ENCODE results near the gene TBC1D10A. TPM values are rescaled to one million over a fixed set of nuclear protein-coding genes. Genes with fewer than 3 reads are reported as not detected.

The TBC1D10A gene
- total RNA-seq, 1 experiment from 2014 or later, result 18.6 TPM

DNA sequence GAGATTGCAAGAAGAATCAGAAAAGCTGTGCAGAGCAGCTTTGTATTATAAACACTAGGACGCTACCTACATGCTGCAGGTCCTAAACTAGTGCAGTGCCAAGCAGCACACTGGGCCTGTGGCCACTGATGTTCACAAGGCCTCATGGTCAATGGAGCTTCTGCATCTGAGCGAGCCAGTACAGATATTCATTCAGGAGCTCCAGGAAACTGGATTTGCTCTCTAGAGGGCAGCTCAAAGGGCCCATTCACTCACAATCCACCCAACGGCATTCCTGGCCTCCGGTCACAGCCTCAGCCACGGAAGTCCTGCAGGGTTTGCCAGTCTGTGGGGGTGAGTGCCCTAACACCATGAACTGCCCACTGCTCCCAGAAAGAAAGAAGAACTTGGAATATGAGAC is 5.8 kb upstream of the TBC1D10A start (continued):
- TF ChIP-seq, protein P1, sequence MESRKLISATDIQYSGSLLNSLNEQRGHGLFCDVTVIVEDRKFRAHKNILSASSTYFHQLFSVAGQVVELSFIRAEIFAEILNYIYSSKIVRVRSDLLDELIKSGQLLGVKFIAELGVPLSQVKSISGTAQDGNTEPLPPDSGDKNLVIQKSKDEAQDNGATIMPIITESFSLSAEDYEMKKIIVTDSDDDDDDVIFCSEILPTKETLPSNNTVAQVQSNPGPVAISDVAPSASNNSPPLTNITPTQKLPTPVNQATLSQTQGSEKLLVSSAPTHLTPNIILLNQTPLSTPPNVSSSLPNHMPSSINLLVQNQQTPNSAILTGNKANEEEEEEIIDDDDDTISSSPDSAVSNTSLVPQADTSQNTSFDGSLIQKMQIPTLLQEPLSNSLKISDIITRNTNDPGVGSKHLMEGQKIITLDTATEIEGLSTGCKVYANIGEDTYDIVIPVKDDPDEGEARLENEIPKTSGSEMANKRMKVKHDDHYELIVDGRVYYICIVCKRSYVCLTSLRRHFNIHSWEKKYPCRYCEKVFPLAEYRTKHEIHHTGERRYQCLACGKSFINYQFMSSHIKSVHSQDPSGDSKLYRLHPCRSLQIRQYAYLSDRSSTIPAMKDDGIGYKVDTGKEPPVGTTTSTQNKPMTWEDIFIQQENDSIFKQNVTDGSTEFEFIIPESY (IDR thresholded peaks at IDR 0.05; ENCODE audit: extremely low read depth, insufficient replicate concordance, low read length), result no peak
- TF ChIP-seq POLR2AphosphoS5 (IDR thresholded peaks at IDR 0.05; ENCODE audit: low read depth, low read length) (no peak), SIN3A (IDR thresholded peaks at IDR 0.05; ENCODE audit: low read depth) (no peak), JUND (IDR thresholded peaks at IDR 0.05) (no peak), POLR2A (IDR thresholded peaks at IDR 0.05; ENCODE audit: borderline replicate concordance, extremely low read depth, insufficient read depth, insufficient read length) (no peak)
- TF ChIP-seq, protein P2, sequence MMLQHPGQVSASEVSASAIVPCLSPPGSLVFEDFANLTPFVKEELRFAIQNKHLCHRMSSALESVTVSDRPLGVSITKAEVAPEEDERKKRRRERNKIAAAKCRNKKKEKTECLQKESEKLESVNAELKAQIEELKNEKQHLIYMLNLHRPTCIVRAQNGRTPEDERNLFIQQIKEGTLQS (IDR thresholded peaks at IDR 0.05), result no peak

DNA sequence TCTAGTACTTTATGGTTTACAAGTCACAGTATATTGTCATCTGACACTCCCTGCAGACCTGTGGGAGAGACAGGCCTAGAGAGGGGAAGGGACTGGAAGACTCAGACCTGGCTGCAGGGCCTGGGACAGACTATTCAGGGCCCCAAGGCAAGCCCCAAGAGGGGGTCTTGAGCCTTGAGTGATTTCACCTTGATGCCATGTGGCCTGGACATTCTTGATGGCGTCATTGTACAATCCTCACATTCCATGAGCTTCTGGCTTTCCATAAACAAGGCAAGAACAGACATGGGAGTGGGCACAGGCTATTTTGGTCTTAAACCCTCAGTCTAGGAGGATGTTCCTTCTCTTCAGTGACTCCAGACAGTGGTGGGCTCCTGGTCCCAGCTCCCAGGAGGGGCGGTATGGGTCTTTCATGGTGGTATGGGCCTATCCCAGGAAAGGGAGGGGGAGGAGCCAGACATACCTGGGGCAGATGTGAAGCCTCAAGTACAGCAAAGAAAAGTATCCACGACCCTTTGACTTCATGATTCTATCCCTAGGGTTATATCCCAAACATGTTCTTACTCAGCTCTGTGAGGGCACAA is 1.8 kb upstream of the TBC1D10A start:
- Histone ChIP-seq H3K4me1 (ENCODE audit: control insufficient read depth in 1 of 2, insufficient read depth in 2 of 2, low read length in 2 of 2) (peaks cover 26 to 39% of the 10 kb centered on the region in 2 experiments), H3K9me3 (ENCODE audit: control insufficient read depth in 1 of 2, insufficient read depth in 1 of 2, low read depth in 1 of 2, low read length in 2 of 2) (no peaks in the 10 kb centered on the region), H3K79me2 (ENCODE audit: insufficient read depth, low read length) (peaks cover 4% of the 10 kb centered on the region; the same call in 1 of the 2 replicates), H4K20me1 (ENCODE audit: insufficient read depth) (no peaks in the 10 kb centered on the region), H3K4me3 (replicated peaks in 1 of 2; ENCODE audit: low read depth in 1 of 2, low read length in 2 of 2) (no peak overlapping the region), H3K27me3 (ENCODE audit: insufficient read depth, low read length) (no peaks in the 10 kb centered on the region), H3K4me2 (ENCODE audit: low read length) (no peak overlapping the region), H3K9ac (ENCODE audit: low read length) (no peak overlapping the region), H2AFZ (ENCODE audit: low read depth, low read length, poor library complexity, severe bottlenecking) (no peak overlapping the region), H3K27ac (ENCODE audit: low read depth, low read length) (peak overlapping the region; percentile 49; the same call in 1 of the 2 replicates), H3K9me2 (ENCODE audit: insufficient read depth) (no peaks in the 10 kb centered on the region), H3K36me3 (ENCODE audit: control insufficient read depth in 1 of 2, insufficient read depth in 2 of 2, low read length in 2 of 2) (peaks cover 7 to 19% of the 10 kb centered on the region in 2 experiments; a peak in 3 of 4 replicates)
- no peak for ATAC-seq
- POLR2A ChIA-PET, result interaction anchor here (0.6 to 2.1 kb wide), 5 partner anchors 9 to 96 kb away, joined by 3 to 7 read pairs (median 4); partner anchors contain the start of genes CCDC157 and SF3A1
- no peak for TF ChIP-seq POLR2A (IDR thresholded peaks at IDR 0.05; ENCODE audit: borderline replicate concordance, extremely low read depth, insufficient read depth, insufficient read length)
- intact Hi-C loops (cut with micrococcal nuclease), result no loop called here
- RAD21 ChIA-PET (ENCODE audit: low non-redundant PET in 1 of 2, low total read pairs in 2 of 2, uncharacterized antibody in 2 of 2, unreplicated experiment in 2 of 2), result interaction anchor here (1.0 to 3.4 kb wide), 4 partner anchors 28 to 41 kb away, joined by 3 to 21 read pairs (median 10); partner anchors contain the start of genes CCDC157 (in 1 of the 2) and SF3A1 (in 1 of the 2)
- no peak for DNase-seq (ENCODE audit: low read depth, low spot score)
- CTCF ChIA-PET, result interaction anchor here (1.0 to 6.4 kb wide), 3 partner anchors 14 to 39 kb away, joined by 3 to 81 read pairs (median 4); partner anchors contain the start of genes CASTOR1, CCDC157 and SF3A1
- no TSS peak for BruUV-seq (replicated peaks)

Data from HCT116 (cell line).